Prostate gland (tissue), 2 donors: ENCODE results near the gene NEK6. TPM values are rescaled to one million over a fixed set of nuclear protein-coding genes. Genes with fewer than 3 reads are reported as not detected.
"Not testable (repeated sequence)": the region's sequence is repeated elsewhere in the genome, so short reads cannot be mapped to it uniquely, and the experiment has no call there.

ENCODE experiments used
- DNase-seq: peaks from one replicate; pipeline ENCODE4 v3.0.0-alpha.2; 2019; ENCODE audit warnings: low spot score
- H3K27ac ChIP-seq, 2 donors: fragments of 200-600 bp; sonication (generic); 2 replicates each; pipeline ENCODE4 v1.5.1; 2017 to 2019
- H3K27me3 ChIP-seq: fragments of 200-600 bp; sonication (generic); replicated peaks from 2 replicates; pipeline ENCODE4 v1.5.1; 2019; ENCODE audit not compliant: insufficient read depth
- H3K36me3 ChIP-seq, 2 donors: fragments of 200-600 bp; sonication (generic); 1 replicate in 1 of 2; 2 replicates in 1 of 2; pipeline versions ENCODE4 v1.5.1 to v1.8.1; 2017 to 2019
- H3K4me1 ChIP-seq: fragments of 200-600 bp; sonication (generic); replicated peaks from 2 replicates; pipeline ENCODE4 v1.5.1; 2019
- H3K4me3 ChIP-seq, 2 donors: fragments of 200-600 bp; sonication (generic); 2 replicates each; pipeline ENCODE4 v1.5.1; 2017 to 2019
- H3K9me3 ChIP-seq: fragments of 200-600 bp; sonication (generic); 2 replicates; pipeline ENCODE4 v1.5.1; 2017
- POLR2A ChIP-seq: fragments of 450-650 bp; IDR thresholded peaks from one replicate; pipeline ENCODE4 v1.6.1; 2016; ENCODE audit warnings: antibody characterized with exemption, mild to moderate bottlenecking
- POLR2AphosphoS5 ChIP-seq: sonication (generic); formaldehyde crosslinking; IDR thresholded peaks from one replicate; pipeline ENCODE4 v1.6.1; 2017; ENCODE audit warnings: antibody characterized with exemption
- WGBS: methylation state at CpG from one replicate; pipeline ENCODE4 v1.1.5; 2018; 5-methylcytosine and 5-hydroxymethylcytosine counted together
- intact Hi-C: fragments of 100-400 bp; cut with DNase I; formaldehyde crosslinking; loops from one replicate; pipeline ENCODE4 v1.14.2; 2022
- total RNA-seq, 2 donors: library from RNA; depleted of rRNA; stranded (reverse); fragments of >200 nt; gene quantifications; one replicate each; pipeline ENCODE4 v1.1.0, GENCODE V29; 2016
- TF ChIP-seq, protein P1 (sequence below), 4 experiments: fragments of 200-600 bp in 2 of 4; fragments of 450-650 bp in 2 of 4; sonication (generic) in 2 of 4; IDR thresholded peaks; 1 replicate in 3 of 4; 2 replicates in 1 of 4; pipeline ENCODE4 v1.5.1; 2016 to 2019; ENCODE audit warnings: antibody characterized with exemption in 4 of 4, mild to moderate bottlenecking in 2 of 4, moderate library complexity in 2 of 4

NEK6 gene
- total RNA-seq, 2 donors from 2014 or later: 32.3 to 44.2 TPM

DNA sequence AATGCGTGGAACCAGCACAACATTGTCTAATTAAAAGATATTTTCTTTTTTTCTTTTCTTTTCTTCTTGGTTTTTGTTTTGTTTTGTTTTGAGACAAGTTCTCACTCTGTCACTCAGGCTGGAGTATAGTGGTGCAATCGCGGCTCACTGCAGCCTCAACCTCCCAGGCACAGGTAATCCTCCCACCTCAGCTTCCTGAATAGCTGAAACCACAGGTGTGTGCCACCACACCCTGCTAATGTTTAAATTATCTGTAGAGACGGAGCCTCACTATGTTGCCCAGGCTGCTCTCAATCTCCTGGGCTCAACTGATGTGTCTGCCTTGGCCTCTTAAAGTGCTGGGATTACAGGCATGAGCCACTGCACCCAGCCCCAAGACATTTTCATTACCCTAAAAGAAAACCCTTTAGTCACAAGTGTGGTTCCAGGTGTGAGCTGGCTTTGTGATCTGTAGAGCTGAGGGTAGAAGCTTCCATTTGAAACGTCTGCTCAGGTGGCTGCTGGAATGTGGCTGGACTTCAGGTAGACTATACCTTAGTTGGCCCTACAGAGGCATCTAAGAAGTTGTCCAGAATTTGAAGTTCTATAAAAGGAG is 19.1 kb upstream of the NEK6 start:
- Histone ChIP-seq H3K36me3 (no peaks in the 10 kb centered on the region), H3K4me1 (no peaks in the 10 kb centered on the region), H3K9me3 (no peaks in the 10 kb centered on the region), H3K4me3 (no peak overlapping the region), H3K27me3 (no peaks in the 10 kb centered on the region), H3K27ac (no peak overlapping the region)
- TF ChIP-seq POLR2A: no peak
- TF ChIP-seq, protein P1, sequence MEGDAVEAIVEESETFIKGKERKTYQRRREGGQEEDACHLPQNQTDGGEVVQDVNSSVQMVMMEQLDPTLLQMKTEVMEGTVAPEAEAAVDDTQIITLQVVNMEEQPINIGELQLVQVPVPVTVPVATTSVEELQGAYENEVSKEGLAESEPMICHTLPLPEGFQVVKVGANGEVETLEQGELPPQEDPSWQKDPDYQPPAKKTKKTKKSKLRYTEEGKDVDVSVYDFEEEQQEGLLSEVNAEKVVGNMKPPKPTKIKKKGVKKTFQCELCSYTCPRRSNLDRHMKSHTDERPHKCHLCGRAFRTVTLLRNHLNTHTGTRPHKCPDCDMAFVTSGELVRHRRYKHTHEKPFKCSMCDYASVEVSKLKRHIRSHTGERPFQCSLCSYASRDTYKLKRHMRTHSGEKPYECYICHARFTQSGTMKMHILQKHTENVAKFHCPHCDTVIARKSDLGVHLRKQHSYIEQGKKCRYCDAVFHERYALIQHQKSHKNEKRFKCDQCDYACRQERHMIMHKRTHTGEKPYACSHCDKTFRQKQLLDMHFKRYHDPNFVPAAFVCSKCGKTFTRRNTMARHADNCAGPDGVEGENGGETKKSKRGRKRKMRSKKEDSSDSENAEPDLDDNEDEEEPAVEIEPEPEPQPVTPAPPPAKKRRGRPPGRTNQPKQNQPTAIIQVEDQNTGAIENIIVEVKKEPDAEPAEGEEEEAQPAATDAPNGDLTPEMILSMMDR (IDR thresholded peaks at IDR 0.05): no peak
- no peak for TF ChIP-seq POLR2AphosphoS5
- DNase-seq: no peak
- intact Hi-C loops: no loop called here
- 85% methylated on average over 5 of the region's 5 CpGs for WGBS

DNA sequence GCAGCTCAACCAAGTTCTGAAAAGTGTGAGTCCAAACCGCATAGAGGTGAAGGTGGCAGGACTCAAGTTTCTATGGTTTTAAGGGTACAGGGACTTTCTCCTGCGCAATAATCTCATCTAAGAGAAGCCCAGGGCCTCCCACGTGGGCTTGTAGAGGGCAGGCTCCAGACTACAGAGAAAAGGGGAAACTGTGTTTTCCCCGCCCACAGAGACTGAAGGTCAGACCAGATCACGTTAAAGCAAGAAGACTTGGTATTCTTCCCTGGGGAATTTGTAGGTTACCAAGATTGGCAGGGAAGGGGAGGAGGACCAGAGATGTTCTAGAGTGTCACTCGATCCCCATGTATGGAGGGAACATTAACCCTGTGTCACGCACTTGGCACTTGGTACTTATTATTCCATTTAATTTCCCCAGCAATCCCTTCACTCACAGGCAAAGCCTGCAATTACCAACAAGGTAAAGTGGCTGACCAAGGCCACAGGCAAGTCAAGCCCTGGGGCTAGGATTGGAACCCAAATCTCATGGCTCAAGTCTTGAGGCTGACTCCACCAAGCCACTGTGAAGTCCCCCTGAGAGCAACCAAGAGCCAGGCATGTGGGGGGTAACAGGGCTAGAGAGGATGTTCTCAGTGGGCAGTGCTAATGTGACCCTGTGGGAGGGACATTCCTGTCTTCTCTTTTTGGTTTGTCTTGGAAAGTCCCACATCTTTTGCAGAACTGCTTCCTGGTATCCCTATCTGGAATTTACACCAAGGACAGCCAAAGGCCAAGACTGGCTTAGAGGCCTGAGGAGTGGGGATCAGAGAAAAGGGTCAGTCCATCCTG is 18.3 kb upstream of the NEK6 start:
- 65% methylated on average over 7 of the region's 7 CpGs for WGBS
- intact Hi-C loops: no loop called here
- Histone ChIP-seq H3K27me3 (no peaks in the 10 kb centered on the region), H3K36me3 (no peaks in the 10 kb centered on the region), H3K27ac (no peak overlapping the region), H3K4me1 (no peaks in the 10 kb centered on the region), H3K4me3 (no peak overlapping the region), H3K9me3 (no peaks in the 10 kb centered on the region)
- TF ChIP-seq POLR2AphosphoS5 (no peak), POLR2A (no peak)
- TF ChIP-seq, protein P1 (IDR thresholded peaks at IDR 0.05): no peak
- no peak for DNase-seq

DNA sequence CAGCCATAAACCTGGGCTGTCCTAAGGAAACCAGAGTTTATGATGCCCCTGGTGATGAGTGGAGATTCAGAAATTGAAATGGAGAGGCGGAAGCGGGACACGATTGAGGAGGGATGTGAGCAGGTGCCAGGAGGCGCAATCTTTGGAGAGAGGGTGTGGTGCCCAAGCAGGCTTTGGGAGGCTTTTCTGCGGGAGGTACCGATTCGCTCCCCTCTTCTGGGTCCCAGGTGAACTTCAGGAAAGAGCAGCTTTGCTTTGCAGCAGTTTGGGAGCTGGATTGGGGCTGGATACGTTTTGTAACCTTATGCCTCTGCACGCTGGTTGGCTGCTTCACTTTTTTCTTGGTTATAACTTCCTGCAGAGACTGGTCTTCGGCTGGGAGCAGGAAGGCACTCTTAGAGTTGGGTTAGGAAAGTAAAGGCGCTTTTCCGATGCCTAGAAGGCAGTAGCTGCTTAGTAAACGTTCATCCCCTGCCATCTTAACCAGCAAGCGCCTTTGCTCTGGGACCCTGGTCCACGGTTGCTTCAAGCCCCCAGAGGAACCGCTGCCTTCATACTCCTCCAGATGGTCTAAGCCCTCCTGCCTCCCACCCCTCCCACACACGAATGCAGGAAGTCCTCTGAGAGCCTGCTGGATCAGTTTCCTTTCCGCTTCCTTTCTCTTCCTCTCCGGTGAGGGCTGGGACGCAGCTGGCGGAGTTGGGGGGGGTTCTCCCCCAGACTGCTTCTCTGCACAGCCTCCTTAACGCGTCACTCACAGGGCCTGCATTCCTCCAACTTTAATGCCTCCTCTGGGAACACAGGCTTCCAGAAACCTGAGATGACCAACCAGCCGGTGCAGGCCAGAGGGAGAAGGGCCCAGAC is 15.2 kb upstream of the NEK6 start:
- no peak for DNase-seq
- no peaks in the 10 kb centered on the region for H3K27me3 ChIP-seq
- H3K4me1 ChIP-seq: no peaks in the 10 kb centered on the region
- TF ChIP-seq, protein P1 (IDR thresholded peaks at IDR 0.05): no peak
- TF ChIP-seq POLR2AphosphoS5 (no peak), POLR2A (no peak)
- H3K27ac ChIP-seq: peak overlapping the region in 1 of 2 donors; percentile 57
- intact Hi-C loops: no loop called here
- no peaks in the 10 kb centered on the region for H3K36me3 ChIP-seq
- H3K4me3 ChIP-seq: peak overlapping the region in 1 of 2 donors; percentile 14
- no peaks in the 10 kb centered on the region for H3K9me3 ChIP-seq
- 16% methylated on average over 24 of the region's 24 CpGs for WGBS

DNA sequence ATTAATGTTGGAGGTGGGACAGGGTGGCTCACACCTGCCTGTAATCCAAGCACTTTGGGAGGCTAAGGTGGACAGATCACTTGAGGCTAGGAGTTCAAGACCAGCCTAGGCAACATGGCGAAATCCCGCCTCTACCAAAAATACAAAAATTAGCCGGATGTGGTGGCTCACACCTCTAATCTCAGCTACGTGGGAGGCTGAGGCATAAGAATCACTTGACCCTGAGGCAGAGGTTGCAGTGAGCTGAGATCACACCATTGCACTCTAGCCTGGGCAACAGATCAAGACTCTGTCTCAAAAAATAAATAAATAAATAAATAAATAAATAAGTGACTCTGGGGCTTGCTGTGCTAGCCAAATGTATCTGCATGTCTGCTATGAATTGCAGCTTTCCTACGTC is 10.4 kb upstream of the NEK6 start:
- H3K36me3 ChIP-seq, H3K27me3 ChIP-seq, H3K4me1 ChIP-seq, H3K27ac ChIP-seq, H3K4me3 ChIP-seq, DNase-seq, H3K9me3 ChIP-seq, intact Hi-C loops: not testable (repeated sequence)
- WGBS: over 99% methylated on average over 5 of the region's 5 CpGs

DNA sequence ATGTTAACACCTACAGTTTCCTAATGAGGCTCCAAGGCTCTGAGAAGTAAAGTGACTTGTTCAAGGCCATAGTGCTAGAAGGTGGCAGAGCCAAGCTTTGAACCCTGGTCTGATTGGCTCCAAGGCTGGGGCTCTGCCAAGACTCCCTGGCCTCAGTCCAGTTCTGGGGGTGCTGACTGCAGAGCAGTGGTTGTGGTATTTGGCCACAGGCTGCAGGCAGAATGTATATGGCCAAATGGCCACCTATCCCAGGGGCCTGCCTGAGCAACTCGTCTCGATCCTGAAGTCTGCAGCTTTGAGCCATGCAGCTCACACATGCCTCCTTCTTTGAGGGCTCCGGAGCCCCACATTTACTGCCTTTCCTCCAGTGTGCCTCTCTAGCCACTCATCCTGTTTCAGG is 9.7 kb upstream of the NEK6 start:
- Histone ChIP-seq H3K4me1 (no peaks in the 10 kb centered on the region), H3K27me3 (no peaks in the 10 kb centered on the region), H3K9me3 (no peaks in the 10 kb centered on the region), H3K4me3 (no peak overlapping the region), H3K27ac (no peak overlapping the region), H3K36me3 (no peaks in the 10 kb centered on the region)
- 87% methylated on average over 3 of the region's 3 CpGs for WGBS
- intact Hi-C loops: no loop called here
- no peak for TF ChIP-seq POLR2AphosphoS5
- TF ChIP-seq, protein P1 (IDR thresholded peaks at IDR 0.05): no peak
- no peak for TF ChIP-seq POLR2A
- no peak for DNase-seq
